H1 (cell line): ENCODE results near the gene AGAP3. TPM values are rescaled to one million over a fixed set of nuclear protein-coding genes. Genes with fewer than 3 reads are reported as not detected.

Source experiments
- BCL11A ChIP-seq, 2 experiments: IDR thresholded peaks; one replicate each; pipeline ENCODE4 v1.6.1; 2011; ENCODE audit warnings: low read depth in 2 of 2, low read length in 2 of 2, mild to moderate bottlenecking in 2 of 2
- CBX8 ChIP-seq: fragments of 300-800, 300-1000 bp; sonication (generic); IDR thresholded peaks from 2 replicates; pipeline ENCODE4 v1.7.1; 2016; ENCODE audit warnings: low read depth, low read length, borderline replicate concordance
- CEBPB ChIP-seq: IDR thresholded peaks from 2 replicates; pipeline ENCODE4 v1.6.1; 2012; ENCODE audit warnings: low read depth, low read length
- EGR1 ChIP-seq: IDR thresholded peaks from 2 replicates; pipeline ENCODE4 v1.6.1; 2011; ENCODE audit warnings: low read depth, low read length, borderline replicate concordance
- KDM4A ChIP-seq: IDR thresholded peaks from one replicate; pipeline ENCODE4 v1.7.1; 2012; ENCODE audit warnings: low read depth, mild to moderate bottlenecking, moderate library complexity, low read length, inconsistent platforms; ENCODE audit not compliant: severe bottlenecking
- SAP30 ChIP-seq: fragments of 300-600 bp; sonication (generic); IDR thresholded peaks from 2 replicates; pipeline ENCODE4 v1.7.1; 2012; ENCODE audit warnings: low read length, moderate library complexity, mild to moderate bottlenecking, inconsistent platforms; ENCODE audit not compliant: insufficient read depth, insufficient replicate concordance
- SRF ChIP-seq: IDR thresholded peaks from 2 replicates; pipeline ENCODE4 v1.6.1; 2011; ENCODE audit warnings: mild to moderate bottlenecking, low read depth, low read length, moderate library complexity
- ZNF274 ChIP-seq: IDR thresholded peaks from 2 replicates; pipeline ENCODE4 v1.7.0; 2012; ENCODE audit warnings: low read length, borderline replicate concordance; ENCODE audit errors: extremely low read depth
- polyA plus RNA-seq, 7 experiments: library from polyadenylated mRNA; depleted of rRNA in 3 of 7; stranded (reverse) in 5 of 7; unstranded in 2 of 7; fragments of >200 nt in 5 of 7; fragments of 200-250 nt in 2 of 7; gene quantifications; 1 replicate in 5 of 7; 2 replicates in 1 of 7; 4 replicates in 1 of 7; pipeline versions ENCODE4 v1.2.1 to v1.2.3, GENCODE V29; 2011 to 2013; ENCODE audit warnings: missing spikeins in 2 of 7, mixed read lengths in 2 of 7
- total RNA-seq: library from RNA; stranded (reverse); fragmentation: NEBNext Ultra II Directional; extraction: Animal tissue kit (Norgen Biotek cat#: 25700); gene quantifications from 2 replicates; pipeline ENCODE4 v1.2.1, GENCODE V29; 2021
- TF ChIP-seq, protein P1 (sequence below): fragments of 300-600 bp; sonication (generic); IDR thresholded peaks from 2 replicates; pipeline ENCODE4 v1.7.1; 2012; ENCODE audit warnings: low read length, moderate library complexity, mild to moderate bottlenecking, inconsistent platforms; ENCODE audit not compliant: insufficient replicate concordance
- TF ChIP-seq, protein P2 (sequence below): IDR thresholded peaks from 2 replicates; pipeline ENCODE4 v1.6.1; 2012; ENCODE audit warnings: inconsistent platforms

AGAP3 gene
- total and polyA plus RNA-seq, 2 of the 8 experiments (the other 6 are each of a cell fraction or from before 2014, with no cell fraction given), result 66.4 to 120 TPM

- TF ChIP-seq, protein P1, sequence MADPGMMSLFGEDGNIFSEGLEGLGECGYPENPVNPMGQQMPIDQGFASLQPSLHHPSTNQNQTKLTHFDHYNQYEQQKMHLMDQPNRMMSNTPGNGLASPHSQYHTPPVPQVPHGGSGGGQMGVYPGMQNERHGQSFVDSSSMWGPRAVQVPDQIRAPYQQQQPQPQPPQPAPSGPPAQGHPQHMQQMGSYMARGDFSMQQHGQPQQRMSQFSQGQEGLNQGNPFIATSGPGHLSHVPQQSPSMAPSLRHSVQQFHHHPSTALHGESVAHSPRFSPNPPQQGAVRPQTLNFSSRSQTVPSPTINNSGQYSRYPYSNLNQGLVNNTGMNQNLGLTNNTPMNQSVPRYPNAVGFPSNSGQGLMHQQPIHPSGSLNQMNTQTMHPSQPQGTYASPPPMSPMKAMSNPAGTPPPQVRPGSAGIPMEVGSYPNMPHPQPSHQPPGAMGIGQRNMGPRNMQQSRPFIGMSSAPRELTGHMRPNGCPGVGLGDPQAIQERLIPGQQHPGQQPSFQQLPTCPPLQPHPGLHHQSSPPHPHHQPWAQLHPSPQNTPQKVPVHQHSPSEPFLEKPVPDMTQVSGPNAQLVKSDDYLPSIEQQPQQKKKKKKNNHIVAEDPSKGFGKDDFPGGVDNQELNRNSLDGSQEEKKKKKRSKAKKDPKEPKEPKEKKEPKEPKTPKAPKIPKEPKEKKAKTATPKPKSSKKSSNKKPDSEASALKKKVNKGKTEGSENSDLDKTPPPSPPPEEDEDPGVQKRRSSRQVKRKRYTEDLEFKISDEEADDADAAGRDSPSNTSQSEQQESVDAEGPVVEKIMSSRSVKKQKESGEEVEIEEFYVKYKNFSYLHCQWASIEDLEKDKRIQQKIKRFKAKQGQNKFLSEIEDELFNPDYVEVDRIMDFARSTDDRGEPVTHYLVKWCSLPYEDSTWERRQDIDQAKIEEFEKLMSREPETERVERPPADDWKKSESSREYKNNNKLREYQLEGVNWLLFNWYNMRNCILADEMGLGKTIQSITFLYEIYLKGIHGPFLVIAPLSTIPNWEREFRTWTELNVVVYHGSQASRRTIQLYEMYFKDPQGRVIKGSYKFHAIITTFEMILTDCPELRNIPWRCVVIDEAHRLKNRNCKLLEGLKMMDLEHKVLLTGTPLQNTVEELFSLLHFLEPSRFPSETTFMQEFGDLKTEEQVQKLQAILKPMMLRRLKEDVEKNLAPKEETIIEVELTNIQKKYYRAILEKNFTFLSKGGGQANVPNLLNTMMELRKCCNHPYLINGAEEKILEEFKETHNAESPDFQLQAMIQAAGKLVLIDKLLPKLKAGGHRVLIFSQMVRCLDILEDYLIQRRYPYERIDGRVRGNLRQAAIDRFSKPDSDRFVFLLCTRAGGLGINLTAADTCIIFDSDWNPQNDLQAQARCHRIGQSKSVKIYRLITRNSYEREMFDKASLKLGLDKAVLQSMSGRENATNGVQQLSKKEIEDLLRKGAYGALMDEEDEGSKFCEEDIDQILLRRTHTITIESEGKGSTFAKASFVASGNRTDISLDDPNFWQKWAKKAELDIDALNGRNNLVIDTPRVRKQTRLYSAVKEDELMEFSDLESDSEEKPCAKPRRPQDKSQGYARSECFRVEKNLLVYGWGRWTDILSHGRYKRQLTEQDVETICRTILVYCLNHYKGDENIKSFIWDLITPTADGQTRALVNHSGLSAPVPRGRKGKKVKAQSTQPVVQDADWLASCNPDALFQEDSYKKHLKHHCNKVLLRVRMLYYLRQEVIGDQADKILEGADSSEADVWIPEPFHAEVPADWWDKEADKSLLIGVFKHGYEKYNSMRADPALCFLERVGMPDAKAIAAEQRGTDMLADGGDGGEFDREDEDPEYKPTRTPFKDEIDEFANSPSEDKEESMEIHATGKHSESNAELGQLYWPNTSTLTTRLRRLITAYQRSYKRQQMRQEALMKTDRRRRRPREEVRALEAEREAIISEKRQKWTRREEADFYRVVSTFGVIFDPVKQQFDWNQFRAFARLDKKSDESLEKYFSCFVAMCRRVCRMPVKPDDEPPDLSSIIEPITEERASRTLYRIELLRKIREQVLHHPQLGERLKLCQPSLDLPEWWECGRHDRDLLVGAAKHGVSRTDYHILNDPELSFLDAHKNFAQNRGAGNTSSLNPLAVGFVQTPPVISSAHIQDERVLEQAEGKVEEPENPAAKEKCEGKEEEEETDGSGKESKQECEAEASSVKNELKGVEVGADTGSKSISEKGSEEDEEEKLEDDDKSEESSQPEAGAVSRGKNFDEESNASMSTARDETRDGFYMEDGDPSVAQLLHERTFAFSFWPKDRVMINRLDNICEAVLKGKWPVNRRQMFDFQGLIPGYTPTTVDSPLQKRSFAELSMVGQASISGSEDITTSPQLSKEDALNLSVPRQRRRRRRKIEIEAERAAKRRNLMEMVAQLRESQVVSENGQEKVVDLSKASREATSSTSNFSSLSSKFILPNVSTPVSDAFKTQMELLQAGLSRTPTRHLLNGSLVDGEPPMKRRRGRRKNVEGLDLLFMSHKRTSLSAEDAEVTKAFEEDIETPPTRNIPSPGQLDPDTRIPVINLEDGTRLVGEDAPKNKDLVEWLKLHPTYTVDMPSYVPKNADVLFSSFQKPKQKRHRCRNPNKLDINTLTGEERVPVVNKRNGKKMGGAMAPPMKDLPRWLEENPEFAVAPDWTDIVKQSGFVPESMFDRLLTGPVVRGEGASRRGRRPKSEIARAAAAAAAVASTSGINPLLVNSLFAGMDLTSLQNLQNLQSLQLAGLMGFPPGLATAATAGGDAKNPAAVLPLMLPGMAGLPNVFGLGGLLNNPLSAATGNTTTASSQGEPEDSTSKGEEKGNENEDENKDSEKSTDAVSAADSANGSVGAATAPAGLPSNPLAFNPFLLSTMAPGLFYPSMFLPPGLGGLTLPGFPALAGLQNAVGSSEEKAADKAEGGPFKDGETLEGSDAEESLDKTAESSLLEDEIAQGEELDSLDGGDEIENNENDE, result no peak
- TF ChIP-seq CBX8 (no peak), SRF (no peak), CEBPB (no peak), EGR1 (no peak), BCL11A (IDR thresholded peaks at IDR 0.05; ENCODE audit: low read depth in 2 of 2, low read length in 2 of 2) (no peak), SAP30 (no peak), ZNF274 (no peak), KDM4A (no peak)
- TF ChIP-seq, protein P2, sequence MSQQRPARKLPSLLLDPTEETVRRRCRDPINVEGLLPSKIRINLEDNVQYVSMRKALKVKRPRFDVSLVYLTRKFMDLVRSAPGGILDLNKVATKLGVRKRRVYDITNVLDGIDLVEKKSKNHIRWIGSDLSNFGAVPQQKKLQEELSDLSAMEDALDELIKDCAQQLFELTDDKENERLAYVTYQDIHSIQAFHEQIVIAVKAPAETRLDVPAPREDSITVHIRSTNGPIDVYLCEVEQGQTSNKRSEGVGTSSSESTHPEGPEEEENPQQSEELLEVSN, result no peak
Measured at GRCh38 chr7:151095123-151095797, 9.0 kb downstream of the AGAP3 start (continued).
